GM04503 (cell line): ENCODE data around the gene DCLK1.
A peak's percentile ranks its signal among the peaks of the same experiment; 100 is the strongest.

ENCODE experiments used
- DNase-seq: peaks from one replicate; pipeline ENCODE4 v3.0.0-alpha.2; 2012; ENCODE audit warnings: low read depth

DCLK1 gene

DNA sequence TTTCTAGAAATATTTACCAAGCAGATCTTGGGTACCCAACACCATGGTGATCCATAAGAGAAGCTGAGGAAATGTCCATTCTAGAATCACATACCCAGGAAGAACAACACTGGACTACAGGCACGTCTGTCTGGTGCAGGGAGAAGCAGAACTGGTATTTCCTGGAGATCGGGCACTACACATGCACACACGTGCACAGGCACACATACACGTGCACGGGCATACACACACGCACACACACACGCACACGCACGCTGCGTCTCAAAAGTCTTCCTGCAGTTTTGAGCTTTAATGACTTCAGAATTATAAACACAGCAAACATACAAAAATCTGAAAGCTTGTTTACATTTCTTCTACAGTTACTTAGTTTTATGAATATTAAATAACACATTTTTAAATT, 189.8 kb downstream of the DCLK1 start:
- no peak for DNase-seq

- DNase-seq = no peak
These were observed 190.4 kb downstream of the DCLK1 start for GRCh38 chr13:35940734-35941133.

GRCh38 chr13:35936246-35936978, 194.8 kb downstream of the DCLK1 start:
- no peak for DNase-seq

DNA sequence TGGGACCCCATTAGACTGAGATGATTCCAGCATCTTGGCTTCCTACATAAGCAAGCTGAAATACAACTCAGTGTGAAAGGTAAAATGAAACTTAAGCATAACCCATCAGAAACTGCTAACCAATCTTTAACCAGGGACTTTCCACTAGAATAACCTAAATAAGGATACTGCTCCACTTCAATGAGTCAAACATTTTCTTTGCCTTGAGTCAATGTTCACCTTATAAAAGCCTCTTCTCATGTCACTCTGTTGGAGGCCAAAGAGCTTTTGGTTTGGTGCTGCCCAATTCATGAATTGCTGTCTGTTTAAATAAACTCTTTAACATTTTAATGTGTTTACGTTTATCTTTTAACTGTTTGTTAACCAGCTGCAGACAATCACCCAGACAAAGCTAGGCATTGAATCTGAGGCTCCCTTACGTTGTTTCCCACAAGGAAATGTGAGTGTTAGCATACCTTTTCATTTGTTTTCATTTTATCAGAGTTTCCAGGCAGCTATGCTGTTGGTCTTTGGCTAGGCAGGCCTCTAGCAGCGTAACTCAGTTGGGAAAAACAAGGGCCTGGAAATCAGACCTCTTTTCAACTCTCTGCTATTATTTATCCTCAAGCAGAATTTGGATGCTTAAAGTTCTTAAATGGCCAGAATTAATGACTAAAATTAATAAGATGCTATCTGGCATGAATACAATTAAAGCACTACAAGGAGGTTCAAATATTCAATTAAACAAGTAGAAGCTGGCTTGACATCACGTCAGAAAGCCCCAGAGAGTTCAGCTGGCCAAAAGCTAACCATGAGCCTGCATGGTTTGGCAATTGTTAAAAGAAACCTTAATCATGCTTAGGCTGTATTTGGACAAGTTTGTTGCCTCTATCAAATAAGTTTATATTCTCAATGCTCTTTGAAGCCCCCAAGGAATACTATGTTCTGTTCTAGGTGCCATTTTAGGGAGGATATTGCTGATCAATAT, 200.2 kb downstream of the DCLK1 start:
- no peak for DNase-seq

DNA sequence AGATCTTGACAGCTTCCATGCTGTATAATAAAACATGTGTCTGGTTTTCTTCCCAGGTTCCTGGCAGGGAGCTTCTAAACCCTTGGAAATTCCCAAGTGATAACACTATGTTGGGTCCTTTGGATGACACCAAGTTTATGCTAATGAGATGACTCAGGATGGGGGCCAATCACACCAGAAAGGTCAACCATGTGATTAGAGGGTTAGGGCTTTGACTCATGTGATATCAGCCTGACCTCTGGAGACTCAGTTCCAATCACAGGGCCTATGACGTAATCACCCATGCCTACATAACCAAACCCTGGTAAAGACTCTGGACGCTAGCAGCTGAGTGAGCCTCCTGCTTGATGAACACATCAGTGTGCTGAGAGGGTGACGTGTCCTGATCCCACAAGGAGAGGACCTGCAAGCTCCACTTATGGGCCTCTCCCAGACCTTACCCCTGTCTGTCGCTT, 203.6 kb downstream of the DCLK1 start:
- DNase-seq = peak; percentile 70

GRCh38 chr13:35926859-35927530, 204.2 kb downstream of the DCLK1 start:
- peak; percentile 29 for DNase-seq

DNA sequence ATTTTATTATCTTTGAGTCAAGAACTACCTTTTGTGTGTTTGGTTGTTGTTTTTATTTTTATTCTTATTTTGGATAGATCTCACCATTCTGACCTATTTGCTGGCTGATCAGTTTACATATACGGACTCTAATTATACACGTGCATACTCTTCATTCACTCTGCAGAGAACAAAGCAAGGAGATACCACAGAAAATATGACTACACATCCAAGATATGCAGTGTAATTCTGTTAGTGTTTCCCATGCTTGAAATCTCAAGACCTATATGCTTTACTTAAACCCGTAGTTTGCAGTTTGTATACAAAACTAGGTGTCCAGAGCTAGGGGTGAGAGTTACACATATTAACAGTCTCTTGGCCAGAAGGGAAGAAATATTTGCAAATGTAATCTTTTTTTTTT, 205.5 kb downstream of the DCLK1 start:
- DNase-seq = no peak

GRCh38 chr13:35923347-35923746, 207.8 kb downstream of the DCLK1 start:
- peak; percentile 20 for DNase-seq

DNA sequence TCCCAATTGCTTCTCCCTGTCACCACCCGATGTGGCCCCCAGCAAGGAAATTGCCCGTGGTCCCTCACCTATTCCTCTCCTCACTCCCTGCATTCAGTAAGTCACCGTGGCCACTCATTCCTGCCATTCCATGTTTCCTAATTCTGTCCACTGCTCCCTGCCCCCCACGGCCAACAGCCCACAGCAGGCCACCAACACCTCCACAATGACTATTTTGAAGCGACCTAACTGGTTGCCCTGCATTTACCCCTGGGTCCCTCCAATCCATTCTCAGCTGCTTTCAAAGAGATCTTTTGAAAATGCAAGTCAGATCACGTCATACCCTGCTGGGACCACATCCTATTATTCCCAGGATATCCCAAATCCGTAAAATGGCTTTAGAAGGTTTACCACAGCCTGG, 210.4 kb downstream of the DCLK1 start:
- no peak for DNase-seq

DNA sequence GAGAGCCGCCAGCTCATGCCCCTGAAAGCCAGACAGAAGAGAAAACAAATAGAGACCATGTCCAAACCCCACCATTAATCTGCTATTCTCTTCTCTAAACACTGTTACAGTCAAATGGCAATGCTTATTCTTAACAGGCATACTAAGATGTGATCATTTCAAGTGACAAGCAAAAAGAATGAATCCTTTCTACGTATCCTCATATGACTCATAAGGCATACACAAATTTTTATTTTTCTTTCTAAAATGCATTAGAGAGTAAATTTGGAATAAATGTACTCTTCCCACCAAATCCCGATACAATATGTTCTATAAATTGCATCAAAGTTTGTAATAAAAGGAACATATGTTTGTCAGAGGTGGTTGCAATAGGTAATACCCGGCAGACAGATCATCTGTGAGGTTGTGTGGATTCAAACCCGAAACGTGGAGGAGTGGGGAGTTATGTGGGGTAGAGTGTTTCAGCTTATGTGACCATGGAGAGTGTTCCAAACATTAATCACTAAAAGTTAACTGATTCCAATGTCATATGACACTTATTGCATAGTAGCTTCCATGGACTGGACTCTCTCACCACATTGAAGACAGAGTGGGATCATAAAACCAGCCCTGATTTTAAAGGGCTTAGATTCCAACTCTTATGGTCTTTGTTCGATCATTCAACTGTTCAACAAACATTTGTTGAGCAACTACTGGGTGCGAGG, 213.1 kb downstream of the DCLK1 start:
- peak; percentile 21 for DNase-seq

- no peak for DNase-seq
These were observed 213.8 kb downstream of the DCLK1 start for GRCh38 chr13:35917252-35917941.

- DNase-seq = no peak
These were observed 215.0 kb downstream of the DCLK1 start for GRCh38 chr13:35916146-35916545.

GRCh38 chr13:35914662-35915061, 216.5 kb downstream of the DCLK1 start:
- peak; percentile 96 for DNase-seq

GRCh38 chr13:35912841-35913240, 218.3 kb downstream of the DCLK1 start:
- no peak for DNase-seq

- DNase-seq = no peak
These were observed 221.2 kb downstream of the DCLK1 start for GRCh38 chr13:35909837-35910540.

- DNase-seq = no peak
These were observed 222.1 kb downstream of the DCLK1 start for GRCh38 chr13:35909091-35909490.

DNA sequence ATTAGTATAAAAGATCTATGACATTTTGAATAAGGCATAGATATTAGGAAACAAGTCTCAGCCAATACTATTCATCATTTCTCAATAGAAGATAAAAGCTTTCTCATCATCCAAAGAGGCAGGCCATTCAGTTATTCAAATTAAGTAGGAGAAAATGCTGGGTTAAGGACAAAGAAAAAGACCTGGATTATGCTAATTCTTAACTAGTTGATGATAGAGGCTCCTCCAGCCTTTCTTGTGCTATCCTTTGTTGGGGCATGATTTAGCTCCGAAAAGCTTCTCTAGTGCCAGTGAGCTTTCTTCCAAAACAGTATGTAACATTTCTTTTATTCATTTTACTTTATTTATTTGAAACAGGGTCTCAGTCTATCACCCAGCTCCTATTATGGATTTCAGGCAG, 223.0 kb downstream of the DCLK1 start:
- no peak for DNase-seq

DNA sequence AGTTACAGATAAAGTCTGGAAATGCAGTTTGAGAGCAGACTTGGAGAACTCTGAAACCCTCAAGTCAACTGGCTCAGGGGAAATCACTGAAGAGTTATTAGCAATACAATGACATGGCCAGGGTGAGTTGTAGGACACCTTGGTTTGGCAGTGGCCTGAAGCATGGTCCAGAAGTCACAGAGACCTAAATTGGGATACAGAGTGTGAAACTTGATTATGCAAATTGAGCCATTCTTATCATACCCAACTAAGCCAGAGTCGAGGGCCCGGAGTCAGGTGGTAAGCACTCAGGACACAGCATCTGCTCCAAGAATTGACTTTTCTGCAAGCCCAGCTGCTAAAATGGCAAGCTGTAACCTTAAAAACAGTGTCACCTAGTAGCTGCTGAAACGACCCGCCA, 224.5 kb downstream of the DCLK1 start:
- no peak for DNase-seq

DNA sequence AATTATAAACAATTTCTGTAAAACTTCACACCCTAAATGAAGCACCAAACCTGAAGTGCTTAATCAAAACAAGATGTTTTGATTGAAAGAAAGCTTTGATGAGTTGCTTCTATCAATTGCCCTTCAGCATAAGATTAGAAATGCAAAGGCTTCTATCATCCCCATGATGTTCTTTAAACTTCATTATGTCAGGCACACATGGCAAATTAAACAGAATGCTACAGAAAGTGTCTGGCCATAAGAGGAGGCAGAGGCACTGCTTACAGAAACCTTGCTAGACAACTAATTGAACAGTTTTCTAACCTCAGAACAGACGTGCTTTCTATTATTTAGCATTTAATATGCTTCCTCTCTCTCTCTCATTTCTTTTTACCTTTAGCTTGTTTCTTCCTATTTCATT, 228.1 kb downstream of the DCLK1 start:
- DNase-seq = no peak

DNA sequence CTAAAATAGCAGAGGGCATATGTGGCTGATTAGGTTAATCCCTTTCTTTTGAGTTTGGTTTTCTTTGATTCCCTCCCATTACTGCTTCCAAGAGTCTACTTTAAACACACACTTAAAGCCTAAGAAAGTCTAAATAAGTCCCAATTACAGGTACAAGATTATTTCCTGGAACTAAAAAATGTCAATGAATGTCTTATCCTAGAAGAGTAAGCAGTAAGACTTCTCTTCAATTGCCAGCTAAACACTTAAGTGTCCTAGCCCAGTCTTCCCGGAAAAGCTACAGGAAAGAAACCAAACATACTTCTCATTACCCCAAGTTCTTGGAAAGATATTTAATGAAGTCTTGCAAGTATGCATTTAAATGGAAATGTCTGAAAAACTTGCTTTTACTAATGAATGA, 233.1 kb downstream of the DCLK1 start:
- no peak for DNase-seq

DNA sequence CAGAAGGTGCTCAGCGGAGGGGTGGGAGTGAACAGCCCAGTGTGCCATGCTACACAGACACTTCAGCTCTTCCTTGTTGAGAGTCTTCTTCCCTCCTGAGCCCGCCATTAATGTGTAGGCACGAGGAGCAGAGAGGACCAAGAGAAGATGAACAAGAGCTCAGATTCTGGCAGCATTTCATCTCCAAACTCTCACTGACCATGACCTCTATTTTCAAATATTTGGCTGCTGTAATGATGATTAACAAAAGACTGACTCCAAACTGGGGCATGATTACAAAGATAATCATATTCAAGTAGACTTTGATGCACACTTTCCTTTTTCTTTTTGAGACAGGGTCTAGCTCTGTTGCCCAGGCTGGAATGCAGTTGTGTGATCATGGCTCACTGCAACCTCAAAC, 236.5 kb downstream of the DCLK1 start:
- no peak for DNase-seq
